Left lobe of liver (tissue), 1 donor: ENCODE data around the gene CSH2. TPM values are rescaled to one million over a fixed set of nuclear protein-coding genes. Genes with fewer than 3 reads are reported as not detected.

ENCODE experiments used
- total RNA-seq: library from RNA; stranded (reverse); gene quantifications from one replicate; pipeline ENCODE4 v1.2.1, GENCODE V29; 2021
- donor health status: DM: no; HTN: yes; CAD: no.

The CSH2 gene
- total RNA-seq, 1 donor from 2014 or later, result not detected

Other genes with a start within 250 kb of the CSH2 start
- 5.8 TPM for gene LIMD2, start 173.6 kb downstream of the CSH2 start, total RNA-seq
- gene STRADA, start 131.9 kb downstream of the CSH2 start, total RNA-seq, result 13.4 TPM
- gene CCDC47, start 100.1 kb downstream of the CSH2 start, total RNA-seq, result 65.2 TPM
- 33.6 TPM for gene DDX42, start 99.5 kb downstream of the CSH2 start, total RNA-seq
- gene PSMC5, start 46.2 kb downstream of the CSH2 start, total RNA-seq, result 67.0 TPM
- gene FTSJ3, start 46.0 kb downstream of the CSH2 start, total RNA-seq, result 16.3 TPM
- 73.9 TPM for gene SMARCD2, start 31.0 kb downstream of the CSH2 start, total RNA-seq
- gene GH2, start 8.3 kb upstream of the CSH2 start, total RNA-seq, result not detected
- not detected for gene CSH1, start 22.9 kb upstream of the CSH2 start, total RNA-seq
- gene CSHL1, start 37.6 kb upstream of the CSH2 start, total RNA-seq, result not detected
- not detected for gene GH1, start 45.2 kb upstream of the CSH2 start, total RNA-seq
- gene CD79B, start 58.7 kb upstream of the CSH2 start, total RNA-seq, result 0.81 TPM
- 0.10 TPM for gene SCN4A, start 99.2 kb upstream of the CSH2 start, total RNA-seq
- gene PRR29, start 124.7 kb upstream of the CSH2 start, total RNA-seq, result 0.18 TPM
- gene ICAM2, start 147.0 kb upstream of the CSH2 start, total RNA-seq, result 5.3 TPM